Ovary (tissue), 9 donors: ENCODE data around the gene KIAA1671. TPM values are rescaled to one million over a fixed set of nuclear protein-coding genes. Genes with fewer than 3 reads are reported as not detected.

Source experiments
- DNase-seq, 5 donors: peaks; one replicate each; pipeline ENCODE4 v3.0.0-alpha.2; 2019 to 2020
- H3K27ac ChIP-seq, 2 donors: fragments of 200-600 bp; one replicate each; pipeline versions ENCODE4 v1.5.1 to v1.8.0; 2019 to 2022
- H3K27me3 ChIP-seq: fragments of 200-600 bp; one replicate; pipeline ENCODE4 v1.8.0; 2022
- H3K36me3 ChIP-seq: fragments of 200-600 bp; sonication (generic); one replicate; pipeline ENCODE4 v1.5.1; 2019
- H3K4me1 ChIP-seq: one replicate; pipeline ENCODE4 v1.8.1; 2013; ENCODE audit warnings: mild to moderate bottlenecking, moderate library complexity; ENCODE audit not compliant: insufficient read depth
- H3K4me3 ChIP-seq: fragments of 200-600 bp; sonication (generic); one replicate; pipeline ENCODE4 v1.5.1; 2017
- H3K9me3 ChIP-seq, 2 donors: fragments of 200-600 bp in 1 of 2; sonication (generic) in 1 of 2; one replicate each; pipeline versions ENCODE4 v1.5.1 to v1.8.1; 2013 to 2019; ENCODE audit warnings: mild to moderate bottlenecking in 1 of 2, moderate library complexity in 1 of 2
- CTCF ChIP-seq, 3 donors: fragments of 450-650 bp in 2 of 3; fragments of 200-600 bp in 1 of 3; IDR thresholded peaks; one replicate each; pipeline versions ENCODE4 v1.5.1 to v1.8.0; 2016 to 2022; ENCODE audit warnings: antibody characterized with exemption in 3 of 3, mild to moderate bottlenecking in 1 of 3
- EP300 ChIP-seq: sonication (generic); formaldehyde crosslinking; IDR thresholded peaks from one replicate; pipeline ENCODE4 v1.6.1; 2017; ENCODE audit warnings: antibody characterized with exemption
- POLR2A ChIP-seq: fragments of 450-650 bp; IDR thresholded peaks from one replicate; pipeline ENCODE4 v1.6.1; 2017; ENCODE audit warnings: antibody characterized with exemption, mild to moderate bottlenecking, moderate library complexity
- WGBS, 3 donors: extraction: QIAGEN DNeasy Blood & Tissue Kit in 1 of 3; methylation state at CpG; one replicate each; pipeline versions ENCODE4 v1.1.5 to v1.1.7; 2013 to 2017; 5-methylcytosine and 5-hydroxymethylcytosine counted together
- intact Hi-C, 4 donors: fragments of 100-400 bp; cut with DNase I; formaldehyde crosslinking; loops; one replicate each; pipeline versions ENCODE4 v1.11.0 to v1.15.1; 2022 to 2023
- polyA plus RNA-seq, 2 donors: library from polyadenylated mRNA; stranded (reverse); fragments of 200-250 nt in 1 of 2; fragments of 350-450 nt in 1 of 2; fragmentation: Illumina TruSeq in 1 of 2; extraction: RNeasy Lipid Tissue Mini Kit (QIAGEN cat#74804) in 1 of 2; gene quantifications; one replicate each; pipeline ENCODE4 v1.2.3, GENCODE V29; 2013 to 2014
- total RNA-seq, 7 donors: library from RNA; depleted of rRNA in 2 of 7; stranded (reverse); fragments of >200 nt in 2 of 7; fragmentation: NEBNext Ultra II Directional in 3 of 7; extraction: Animal tissue kit (Norgen Biotek cat#: 25700) in 3 of 7; gene quantifications; one replicate each; pipeline versions ENCODE4 v1.1.0 to v1.2.4, GENCODE V29; 2016 to 2023
- donor health status: DM: no; HTN: no; CAD: no; lungs with moderate emphysema.
- donor health status: DM: no; HTN: no; CAD: no.
- donor health status: Bipolar disorder and iron deficiency.
- donor health status: DM: yes; HTN: yes; CAD: no.
- donor health status: DM: no; HTN: no; CAD: no.
- donor health status: DM: yes; HTN: yes; CAD: no.

KIAA1671 gene
- total and polyA plus RNA-seq, 9 donors: 9.8 to 27.9 (median 24.5) TPM

GRCh38 chr22:25083807-25084200 lies 131.3 kb downstream of the KIAA1671 start:
- no peak for TF ChIP-seq EP300
- Histone ChIP-seq H3K4me3 (no peak overlapping the region), H3K27ac (no peak overlapping the region), H3K36me3 (no peaks in the 10 kb centered on the region), H3K4me1 (peaks cover 5% of the 10 kb centered on the region), H3K27me3 (no peaks in the 10 kb centered on the region), H3K9me3 (no peaks in the 10 kb centered on the region)
- DNase-seq: no peak
- intact Hi-C loops: no loop called here
- WGBS, 3 donors: 78 to 91% (median 84%) methylated on average over 6 of the region's 6 CpGs

GRCh38 chr22:25084405-25085107 lies 132.0 kb downstream of the KIAA1671 start:
- intact Hi-C loops: no loop called here
- no peak for TF ChIP-seq CTCF (IDR thresholded peaks at IDR 0.05)
- no peak for TF ChIP-seq EP300
- TF ChIP-seq POLR2A: no peak
- H3K9me3 ChIP-seq: no peaks in the 10 kb centered on the region
- DNase-seq: no peak
- WGBS, 3 donors: 92 to 95% (median 93%) methylated on average over 9 of the region's 9 CpGs
- H3K4me1 ChIP-seq: peaks cover 5% of the 10 kb centered on the region
- H3K27me3 ChIP-seq: no peaks in the 10 kb centered on the region
- no peaks in the 10 kb centered on the region for H3K36me3 ChIP-seq
- H3K27ac ChIP-seq: no peak overlapping the region
- H3K4me3 ChIP-seq: no peak overlapping the region

- H3K4me1 ChIP-seq: peaks cover 5% of the 10 kb centered on the region
- no peak for DNase-seq
- intact Hi-C loops: no loop called here
- no peaks in the 10 kb centered on the region for H3K9me3 ChIP-seq
- TF ChIP-seq EP300: no peak
- TF ChIP-seq CTCF (IDR thresholded peaks at IDR 0.05): no peak
- no peak for TF ChIP-seq POLR2A
- H3K4me3 ChIP-seq: no peak overlapping the region
- no peak overlapping the region for H3K27ac ChIP-seq
- no peaks in the 10 kb centered on the region for H3K27me3 ChIP-seq
- no peaks in the 10 kb centered on the region for H3K36me3 ChIP-seq
- WGBS, 3 donors: 68 to 84% (median 73%) methylated on average over 6 of the region's 6 CpGs
These were observed 132.6 kb downstream of the KIAA1671 start for GRCh38 chr22:25085156-25085555.

- peaks cover 5% of the 10 kb centered on the region for H3K4me1 ChIP-seq
- TF ChIP-seq EP300: no peak
- TF ChIP-seq CTCF (IDR thresholded peaks at IDR 0.05): no peak
- no peak for TF ChIP-seq POLR2A
- intact Hi-C loops: no loop called here
- WGBS, 3 donors: 38 to 46% (median 38%) methylated on average over 14 of the region's 14 CpGs
- no peak overlapping the region for H3K27ac ChIP-seq
- H3K9me3 ChIP-seq: no peaks in the 10 kb centered on the region
- no peaks in the 10 kb centered on the region for H3K27me3 ChIP-seq
- H3K4me3 ChIP-seq: no peak overlapping the region
- H3K36me3 ChIP-seq: no peaks in the 10 kb centered on the region
- peak in 3 of 5 donors; percentile 36 to 51 (median 37) for DNase-seq
These were observed 133.7 kb downstream of the KIAA1671 start for GRCh38 chr22:25085930-25086901.
